IMR-90 (cell line): ENCODE results near the gene ACAN. TPM values are rescaled to one million over a fixed set of nuclear protein-coding genes. Genes with fewer than 3 reads are reported as not detected.

Experiments
- ATAC-seq: fragments of 200-7000 bp; cut with Tn5 transposase; 2 replicates; pipeline ENCODE4 v1.9.1; 2020; ENCODE audit warnings: low read depth, mild to moderate bottlenecking, moderate library complexity
- BruUV-seq: library from RNA; stranded (reverse); fragments of 400-500 nt; replicated peaks from 2 replicates; lab custom pipeline; 2021; lab: Mats Ljungman, UMichigan
- CTCF ChIA-PET: fragments of 300-600 bp; formaldehyde crosslinking; extraction: SDS; loops from one replicate; lab custom pipeline; 2021; ENCODE audit warnings: antibody characterized with exemption; lab: Yijun Ruan, JAX
- POLR2A ChIA-PET: fragments of 300-600 bp; sonication (Branson Sonifier 250); formaldehyde crosslinking; loops from one replicate; lab custom pipeline; 2022; ENCODE audit warnings: antibody characterized with exemption; ENCODE audit not compliant: unreplicated experiment; lab: Charles Lee
- DNase-seq: peaks from one replicate; pipeline ENCODE4 v3.0.0; 2013
- H2AFZ ChIP-seq: replicated peaks from 2 replicates; pipeline ENCODE3; 2013; ENCODE audit warnings: low read length, mild to moderate bottlenecking; ENCODE audit not compliant: poor library complexity
- H2AK5ac ChIP-seq: 2 replicates; pipeline ENCODE4 v1.6.1; 2013; ENCODE audit warnings: low read depth, low read length, inconsistent platforms
- H2AK9ac ChIP-seq: replicated peaks from 2 replicates; pipeline ENCODE3; 2013; ENCODE audit warnings: mild to moderate bottlenecking, low read depth, low read length, moderate library complexity; ENCODE audit not compliant: poor library complexity
- H2BK120ac ChIP-seq: 2 replicates; pipeline ENCODE4 v1.6.1; 2013; ENCODE audit warnings: low read depth, low read length, inconsistent platforms
- H2BK15ac ChIP-seq: 3 replicates; pipeline ENCODE4 v1.6.1; 2013; ENCODE audit warnings: low read depth, low read length, inconsistent platforms
- H2BK20ac ChIP-seq: 2 replicates; pipeline ENCODE4 v1.6.1; 2013; ENCODE audit warnings: low read depth, mild to moderate bottlenecking, inconsistent platforms, low read length, moderate library complexity
- H2BK5ac ChIP-seq: 2 replicates; pipeline ENCODE4 v1.6.1; 2013; ENCODE audit warnings: mild to moderate bottlenecking, low read depth, low read length, inconsistent platforms; ENCODE audit not compliant: poor library complexity, severe bottlenecking
- H3K14ac ChIP-seq: replicated peaks from 2 replicates; pipeline ENCODE4 v1.6.1; 2013; ENCODE audit warnings: low read depth, low read length, inconsistent platforms
- H3K18ac ChIP-seq: 2 replicates; pipeline ENCODE4 v1.6.1; 2013; ENCODE audit warnings: low read depth, low read length, control low read depth
- H3K23ac ChIP-seq: 2 replicates; pipeline ENCODE4 v1.6.1; 2013; ENCODE audit warnings: low read depth, low read length, inconsistent platforms
- H3K27ac ChIP-seq: 2 replicates; pipeline ENCODE4 v1.5.1; 2013; ENCODE audit warnings: mild to moderate bottlenecking, control low read depth, low read length; ENCODE audit not compliant: insufficient read depth
- H3K27me3 ChIP-seq: 2 replicates; pipeline ENCODE4 v1.6.1; 2013; ENCODE audit warnings: low read length; ENCODE audit not compliant: control insufficient read depth, insufficient read depth
- H3K36me3 ChIP-seq: 2 replicates; pipeline ENCODE4 v1.6.1; 2013; ENCODE audit warnings: low read length, mixed read lengths; ENCODE audit not compliant: control insufficient read depth, insufficient read depth
- H3K4ac ChIP-seq: 2 replicates; pipeline ENCODE4 v1.6.1; 2013; ENCODE audit warnings: low read depth, low read length, inconsistent platforms
- H3K4me1 ChIP-seq: 2 replicates; pipeline ENCODE4 v1.6.1; 2013; ENCODE audit warnings: low read length, mixed read lengths; ENCODE audit not compliant: control insufficient read depth, insufficient read depth
- H3K4me2 ChIP-seq: 2 replicates; pipeline ENCODE4 v1.6.1; 2013; ENCODE audit warnings: low read depth, mild to moderate bottlenecking, control low read depth, low read length, moderate library complexity
- H3K4me3 ChIP-seq: 2 replicates; pipeline ENCODE4 v1.5.1; 2013; ENCODE audit warnings: low read depth, mild to moderate bottlenecking, control low read depth, low read length, moderate library complexity; ENCODE audit not compliant: insufficient read depth
- H3K56ac ChIP-seq: 2 replicates; pipeline ENCODE4 v1.6.1; 2013; ENCODE audit warnings: low read length, inconsistent platforms; ENCODE audit not compliant: insufficient read depth; ENCODE audit errors: extremely low read depth
- H3K79me1 ChIP-seq, 2 experiments: 2 replicates each; pipeline ENCODE4 v1.6.1; 2013; ENCODE audit warnings: low read length in 2 of 2, inconsistent platforms in 1 of 2, low read depth in 1 of 2
- H3K9ac ChIP-seq: 2 replicates; pipeline ENCODE4 v1.6.1; 2013; ENCODE audit warnings: low read depth, low read length, control low read depth
- H3K9me1 ChIP-seq: 2 replicates; pipeline ENCODE4 v1.6.1; 2013; ENCODE audit warnings: low read length, inconsistent platforms; ENCODE audit not compliant: insufficient read depth
- H3K9me3 ChIP-seq: 2 replicates; pipeline ENCODE4 v1.6.1; 2013; ENCODE audit warnings: low read length; ENCODE audit not compliant: control insufficient read depth, insufficient read depth
- H4K20me1 ChIP-seq: 2 replicates; pipeline ENCODE4 v1.6.1; 2013; ENCODE audit warnings: low read length, inconsistent platforms; ENCODE audit not compliant: insufficient read depth
- H4K5ac ChIP-seq: 2 replicates; pipeline ENCODE4 v1.6.1; 2013; ENCODE audit warnings: mild to moderate bottlenecking, low read depth, low read length, control low read depth
- H4K8ac ChIP-seq, 2 experiments: 2 replicates each; pipeline ENCODE4 v1.6.1; 2013; ENCODE audit warnings: low read depth in 2 of 2, low read length in 2 of 2, control low read depth in 1 of 2, inconsistent platforms in 1 of 2
- H4K91ac ChIP-seq: 2 replicates; pipeline ENCODE4 v1.6.1; 2013; ENCODE audit warnings: low read depth, low read length, inconsistent platforms; ENCODE audit not compliant: insufficient read depth
- BHLHE40 ChIP-seq: fragments of 150-350 bp; IDR thresholded peaks from 2 replicates; pipeline ENCODE4 v1.6.1; 2016; ENCODE audit warnings: mild to moderate bottlenecking, low read depth, low read length
- CEBPB ChIP-seq: IDR thresholded peaks from 2 replicates; pipeline ENCODE4 v1.6.1; 2012; ENCODE audit warnings: low read depth, low read length, improper control_type of control experiment
- CHD1 ChIP-seq: IDR thresholded peaks from 2 replicates; pipeline ENCODE4 v1.6.1; 2012; ENCODE audit warnings: low read depth, low read length, improper control_type of control experiment
- FOS ChIP-seq: fragments of 150-350 bp; IDR thresholded peaks from 2 replicates; pipeline ENCODE4 v1.6.1; 2016; ENCODE audit warnings: low read depth, low read length
- MAFK ChIP-seq: IDR thresholded peaks from 2 replicates; pipeline ENCODE4 v1.6.1; 2012; ENCODE audit warnings: low read depth, low read length, improper control_type of control experiment
- MAZ ChIP-seq: IDR thresholded peaks from 2 replicates; pipeline ENCODE4 v1.6.1; 2012; ENCODE audit warnings: low read depth, mild to moderate bottlenecking, low read length, improper control_type of control experiment, moderate library complexity, borderline replicate concordance
- MXI1 ChIP-seq: IDR thresholded peaks from 2 replicates; pipeline ENCODE4 v1.6.1; 2012; ENCODE audit warnings: low read depth, mild to moderate bottlenecking, low read length, moderate library complexity, borderline replicate concordance
- NFE2L2 ChIP-seq: fragments of 150-350 bp; IDR thresholded peaks from 2 replicates; pipeline ENCODE4 v1.6.1; 2016; ENCODE audit warnings: low read depth, mild to moderate bottlenecking, low read length
- POLR2A ChIP-seq: IDR thresholded peaks from 2 replicates; pipeline ENCODE4 v1.6.1; 2012; ENCODE audit warnings: mild to moderate bottlenecking, low read depth, low read length
- RAD21 ChIP-seq: IDR thresholded peaks from 2 replicates; pipeline ENCODE4 v1.6.1; 2012; ENCODE audit warnings: low read length, improper control_type of control experiment
- RCOR1 ChIP-seq: IDR thresholded peaks from 2 replicates; pipeline ENCODE4 v1.6.1; 2012; ENCODE audit warnings: mild to moderate bottlenecking, low read length, improper control_type of control experiment; ENCODE audit not compliant: insufficient replicate concordance
- RFX5 ChIP-seq: IDR thresholded peaks from 2 replicates; pipeline ENCODE4 v1.8.0; 2012; ENCODE audit warnings: low read depth, mild to moderate bottlenecking, low read length, moderate library complexity
- SMC3 ChIP-seq: fragments of 150-350 bp; IDR thresholded peaks from 2 replicates; pipeline ENCODE4 v1.6.1; 2016; ENCODE audit warnings: low read depth, mild to moderate bottlenecking, antibody characterized with exemption, low read length, moderate library complexity
- WGBS, 2 experiments: methylation state at CpG; one replicate each; pipeline versions ENCODE4 v1.1.5 to v1.1.7; 2013; ENCODE audit warnings: missing lambda C conversion rate in 2 of 2; ENCODE audit not compliant: insufficient read length in 1 of 2; ENCODE audit errors: extremely low coverage in 2 of 2; 5-methylcytosine and 5-hydroxymethylcytosine counted together
- dilution Hi-C: fragments of 300-500 bp; cut with HindIII; formaldehyde crosslinking; loops from one replicate; pipeline ENCODE4 v1.14.3; 2018; ENCODE audit warnings: low sequenced_read_pairs; ENCODE audit not compliant: unreplicated experiment
- in situ Hi-C: fragments of 300-500 bp; cut with MboI; formaldehyde crosslinking; loops from 3 replicates; pipeline ENCODE4 v1.14.3; 2019; ENCODE audit warnings: low sequenced_read_pairs, inconsistent platforms, mixed read lengths
- intact Hi-C: fragments of 100-400 bp; cut with micrococcal nuclease; formaldehyde crosslinking; loops from 2 replicates; pipeline ENCODE4 v1.10.0; 2022
- polyA plus RNA-seq, 3 experiments: library from polyadenylated mRNA; depleted of rRNA; stranded (reverse); fragments of >200 nt; gene quantifications; 2 replicates each; pipeline ENCODE4 v1.2.3, GENCODE V29; 2012; ENCODE audit warnings: low replicate concordance in 1 of 3
- total RNA-seq: library from RNA; depleted of rRNA; stranded (reverse); fragments of >200 nt; gene quantifications from 2 replicates; pipeline ENCODE4 v1.2.3, GENCODE V29; 2012
- TF ChIP-seq, protein P1 (sequence below): fragments of 150-350 bp; IDR thresholded peaks from 2 replicates; pipeline ENCODE4 v1.6.1; 2016; ENCODE audit warnings: low read depth, mild to moderate bottlenecking, low read length, moderate library complexity, borderline replicate concordance
- TF ChIP-seq, protein P2 (sequence below): conservative IDR thresholded peaks from 2 replicates; pipeline ENCODE4 v1.5.1; 2012; ENCODE audit warnings: mild to moderate bottlenecking, low read depth, low read length, improper control_type of control experiment
- TF ChIP-seq, protein P3 (sequence below): fragments of 150-350 bp; IDR thresholded peaks from 2 replicates; pipeline ENCODE4 v1.6.1; 2017; ENCODE audit warnings: mild to moderate bottlenecking, antibody characterized with exemption, low read length, low read depth

ACAN gene
- total and polyA plus RNA-seq, 2 of the 4 experiments (the other 2 are of a cell fraction), result 0.54 to 0.96 TPM

DNA sequence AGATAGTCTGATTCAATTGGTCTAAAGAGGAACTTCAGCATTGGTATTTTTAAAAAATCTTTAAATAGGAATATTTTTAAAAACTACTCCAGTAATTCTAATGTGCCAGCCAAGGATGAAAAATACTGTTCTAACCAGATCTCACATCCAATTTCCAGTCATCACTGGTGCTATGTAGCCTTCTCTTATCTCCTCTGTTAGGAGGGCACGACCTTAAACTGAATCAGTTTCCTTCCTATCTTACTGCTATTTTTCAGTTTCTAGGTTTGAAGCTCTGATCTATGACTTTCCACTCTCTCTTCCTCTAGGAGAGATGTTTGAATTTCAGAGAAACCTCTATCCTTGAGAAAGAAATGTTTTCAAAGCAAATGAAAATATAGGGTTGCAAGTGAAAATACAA is 60.2 kb downstream of the ACAN start:
- ChIA-PET POLR2A (no interaction called here), CTCF (no interaction called here)
- H3K4me2 ChIP-seq, result no peak overlapping the region
- no peak overlapping the region for H4K91ac ChIP-seq
- TF ChIP-seq, protein P1, sequence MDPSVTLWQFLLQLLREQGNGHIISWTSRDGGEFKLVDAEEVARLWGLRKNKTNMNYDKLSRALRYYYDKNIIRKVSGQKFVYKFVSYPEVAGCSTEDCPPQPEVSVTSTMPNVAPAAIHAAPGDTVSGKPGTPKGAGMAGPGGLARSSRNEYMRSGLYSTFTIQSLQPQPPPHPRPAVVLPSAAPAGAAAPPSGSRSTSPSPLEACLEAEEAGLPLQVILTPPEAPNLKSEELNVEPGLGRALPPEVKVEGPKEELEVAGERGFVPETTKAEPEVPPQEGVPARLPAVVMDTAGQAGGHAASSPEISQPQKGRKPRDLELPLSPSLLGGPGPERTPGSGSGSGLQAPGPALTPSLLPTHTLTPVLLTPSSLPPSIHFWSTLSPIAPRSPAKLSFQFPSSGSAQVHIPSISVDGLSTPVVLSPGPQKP, result no peak
- TF ChIP-seq NFE2L2 (no peak), CHD1 (no peak), POLR2A (no peak), FOS (no peak), MAFK (no peak), RCOR1 (no peak), MXI1 (no peak), RAD21 (no peak), MAZ (no peak), SMC3 (no peak), BHLHE40 (no peak), CEBPB (no peak), RFX5 (no peak)
- TF ChIP-seq, protein P2, sequence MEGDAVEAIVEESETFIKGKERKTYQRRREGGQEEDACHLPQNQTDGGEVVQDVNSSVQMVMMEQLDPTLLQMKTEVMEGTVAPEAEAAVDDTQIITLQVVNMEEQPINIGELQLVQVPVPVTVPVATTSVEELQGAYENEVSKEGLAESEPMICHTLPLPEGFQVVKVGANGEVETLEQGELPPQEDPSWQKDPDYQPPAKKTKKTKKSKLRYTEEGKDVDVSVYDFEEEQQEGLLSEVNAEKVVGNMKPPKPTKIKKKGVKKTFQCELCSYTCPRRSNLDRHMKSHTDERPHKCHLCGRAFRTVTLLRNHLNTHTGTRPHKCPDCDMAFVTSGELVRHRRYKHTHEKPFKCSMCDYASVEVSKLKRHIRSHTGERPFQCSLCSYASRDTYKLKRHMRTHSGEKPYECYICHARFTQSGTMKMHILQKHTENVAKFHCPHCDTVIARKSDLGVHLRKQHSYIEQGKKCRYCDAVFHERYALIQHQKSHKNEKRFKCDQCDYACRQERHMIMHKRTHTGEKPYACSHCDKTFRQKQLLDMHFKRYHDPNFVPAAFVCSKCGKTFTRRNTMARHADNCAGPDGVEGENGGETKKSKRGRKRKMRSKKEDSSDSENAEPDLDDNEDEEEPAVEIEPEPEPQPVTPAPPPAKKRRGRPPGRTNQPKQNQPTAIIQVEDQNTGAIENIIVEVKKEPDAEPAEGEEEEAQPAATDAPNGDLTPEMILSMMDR, result no peak
- TF ChIP-seq, protein P3, sequence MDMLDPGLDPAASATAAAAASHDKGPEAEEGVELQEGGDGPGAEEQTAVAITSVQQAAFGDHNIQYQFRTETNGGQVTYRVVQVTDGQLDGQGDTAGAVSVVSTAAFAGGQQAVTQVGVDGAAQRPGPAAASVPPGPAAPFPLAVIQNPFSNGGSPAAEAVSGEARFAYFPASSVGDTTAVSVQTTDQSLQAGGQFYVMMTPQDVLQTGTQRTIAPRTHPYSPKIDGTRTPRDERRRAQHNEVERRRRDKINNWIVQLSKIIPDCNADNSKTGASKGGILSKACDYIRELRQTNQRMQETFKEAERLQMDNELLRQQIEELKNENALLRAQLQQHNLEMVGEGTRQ, result no peak
- no peak overlapping the region for H2BK20ac ChIP-seq
- no peaks in the 10 kb centered on the region for H3K9me3 ChIP-seq
- no peak overlapping the region for H3K56ac ChIP-seq
- no peak overlapping the region for H3K18ac ChIP-seq
- no TSS peak for BruUV-seq
- in situ Hi-C loops, result no loop called here
- no peak overlapping the region for H3K4me3 ChIP-seq
- H4K20me1 ChIP-seq, result no peaks in the 10 kb centered on the region
- H2AK5ac ChIP-seq, result no peak overlapping the region
- no peaks in the 10 kb centered on the region for H3K36me3 ChIP-seq
- H3K27ac ChIP-seq, result no peak overlapping the region
- no peaks in the 10 kb centered on the region for H3K9me1 ChIP-seq
- no peak overlapping the region for H3K4ac ChIP-seq
- H2BK15ac ChIP-seq, result no peak overlapping the region
- H3K4me1 ChIP-seq, result no peaks in the 10 kb centered on the region
- H2BK120ac ChIP-seq, result no peak overlapping the region
- ATAC-seq (no peak), DNase-seq (no peak)
- H3K27me3 ChIP-seq, result peaks cover 43% of the 10 kb centered on the region
- H3K79me1 ChIP-seq, result no peaks in the 10 kb centered on the region
- intact Hi-C loops, result no loop called here
- no CpG with 5 or more reads among the region's 1 CpG for WGBS, 2 experiments
- H2BK5ac ChIP-seq, result no peak overlapping the region
- H2AK9ac ChIP-seq, result no peak overlapping the region
- H3K14ac ChIP-seq, result no peak overlapping the region
- dilution Hi-C loops, result no loop called here
- no peak overlapping the region for H2AFZ ChIP-seq
- no peak overlapping the region for H3K23ac ChIP-seq
- H4K8ac ChIP-seq, result no peak overlapping the region
- H3K9ac ChIP-seq, result no peak overlapping the region
- H4K5ac ChIP-seq, result no peak overlapping the region
